ENCODE measurements around the gene SEMA6A. TPM values are rescaled to one million over a fixed set of nuclear protein-coding genes. Genes with fewer than 3 reads are reported as not detected.
A peak's percentile ranks its signal among the peaks of the same experiment; 100 is the strongest.

SEMA6A gene
- total and polyA plus RNA-seq, 2 of the 13 experiments (the other 11 are each of a cell fraction or from before 2014, with no cell fraction given), result 5.1 to 6.5 TPM

- Histone ChIP-seq H3K4me3 (replicated peaks in 1 of 3; ENCODE audit: insufficient read depth in 1 of 3, low read depth in 2 of 3, low read length in 3 of 3) (no peak overlapping the region), H2AFZ (ENCODE audit: low read length) (no peak overlapping the region), H4K20me1 (ENCODE audit: insufficient read depth, low read length) (no peaks in the 10 kb centered on the region), H3K27me3 (ENCODE audit: control insufficient read depth in 1 of 2, insufficient read depth in 2 of 2, low read length in 2 of 2) (no peaks in the 10 kb centered on the region), H3K9ac (ENCODE audit: insufficient read depth, low read depth, low read length) (no peak overlapping the region), H3K27ac (ENCODE audit: extremely low read length, insufficient read depth, low read length) (no peak overlapping the region), H3K4me2 (ENCODE audit: low read depth, low read length) (no peak overlapping the region), H3K79me2 (ENCODE audit: insufficient read depth, low read length) (no peaks in the 10 kb centered on the region), H3K36me3 (replicated peaks in 1 of 2; ENCODE audit: control insufficient read depth in 1 of 2, insufficient read depth in 2 of 2, low read length in 2 of 2) (peaks cover 3 to 5% of the 10 kb centered on the region in 2 experiments; a peak in 2 of 5 replicates), H3K9me3 (ENCODE audit: low read length) (no peaks in the 10 kb centered on the region), H3K4me1 (ENCODE audit: insufficient read depth, low read length) (peaks cover 63% of the 10 kb centered on the region)
- POLR2A ChIA-PET, result no interaction called here
- in situ Hi-C loops (cut with HindIII; ENCODE audit: extremely low pct_ligation_motif_present, low pct_unique_long_range_greater_than_20kb), result no loop called here
- ATAC-seq (no peak), DNase-seq (ENCODE audit: low spot score) (no peak), FAIRE-seq (no peak)
- 95% methylated on average over 3 of the region's 3 CpGs for WGBS (ENCODE audit: low lambda C conversion rate)
- CTCF ChIA-PET (ENCODE audit: low intra/inter-chr PET ratio, low total read pairs), result no interaction called here
- no TSS peak for BruUV-seq (replicated peaks)
- intact Hi-C loops (cut with micrococcal nuclease; ENCODE audit: unreplicated experiment), result no loop called here
- TF ChIP-seq POGZ (CRISPR knock-in tag; IDR thresholded peaks at IDR 0.05), result no peak
- peak; percentile 6; the same call in 1 of the 2 replicates for TF ChIP-seq CREB1 (IDR thresholded peaks at IDR 0.05)
- TF ChIP-seq CREB1 (CRISPR knock-in tag; IDR thresholded peaks at IDR 0.05), result no peak
These were observed 125.2 kb downstream of the SEMA6A start for GRCh38 chr5:116449458-116449857.

- CTCF ChIA-PET (ENCODE audit: low intra/inter-chr PET ratio, low total read pairs), result no interaction called here
- H3K4me1 ChIP-seq (ENCODE audit: insufficient read depth, low read length), result peaks cover 58% of the 10 kb centered on the region
- H2AFZ ChIP-seq (ENCODE audit: low read length), result no peak overlapping the region
- FAIRE-seq, result no peak
- no TSS peak for BruUV-seq (replicated peaks)
- TF ChIP-seq SKIL (CRISPR knock-in tag; IDR thresholded peaks at IDR 0.05; ENCODE audit: borderline replicate concordance), result no peak
- no peak for TF ChIP-seq BRF2 (CRISPR knock-in tag; IDR thresholded peaks at IDR 0.05)
- TF ChIP-seq GATAD2A (CRISPR knock-in tag; IDR thresholded peaks at IDR 0.05), result no peak
- no peak for TF ChIP-seq CREBL2 (CRISPR knock-in tag; IDR thresholded peaks at IDR 0.05; ENCODE audit: borderline replicate concordance)
- 0 out of 2 replicates have a peak, but pooled peaks have one; percentile 10 for TF ChIP-seq POGZ (CRISPR knock-in tag; IDR thresholded peaks at IDR 0.05)
- TF ChIP-seq ZNF207 (IDR thresholded peaks at IDR 0.05; ENCODE audit: borderline replicate concordance), result no peak
- no peak for TF ChIP-seq ATF3 (CRISPR knock-in tag; IDR thresholded peaks at IDR 0.05)
- no peak for TF ChIP-seq ZSCAN20 (CRISPR knock-in tag; IDR thresholded peaks at IDR 0.05; ENCODE audit: borderline replicate concordance)
- no peak for TF ChIP-seq NR1H2 (CRISPR knock-in tag; IDR thresholded peaks at IDR 0.05; ENCODE audit: borderline replicate concordance, low read depth)
- peak; percentile 10; the same call in 1 of the 2 replicates for TF ChIP-seq ZNF362 (CRISPR knock-in tag; IDR thresholded peaks at IDR 0.05; ENCODE audit: borderline replicate concordance)
- no peak for DNase-seq (ENCODE audit: low spot score)
- H3K79me2 ChIP-seq (ENCODE audit: insufficient read depth, low read length), result no peaks in the 10 kb centered on the region
- peaks cover 3 to 5% of the 10 kb centered on the region in 2 experiments; a peak in 2 of 5 replicates for H3K36me3 ChIP-seq (replicated peaks in 1 of 2; ENCODE audit: control insufficient read depth in 1 of 2, insufficient read depth in 2 of 2, low read length in 2 of 2)
- in situ Hi-C loops (cut with HindIII; ENCODE audit: extremely low pct_ligation_motif_present, low pct_unique_long_range_greater_than_20kb) (no loop called here), intact Hi-C loops (cut with micrococcal nuclease; ENCODE audit: unreplicated experiment) (no loop called here)
- H3K9ac ChIP-seq (ENCODE audit: insufficient read depth, low read depth, low read length), result no peak overlapping the region
- no peak overlapping the region for H3K4me3 ChIP-seq (replicated peaks in 1 of 3; ENCODE audit: insufficient read depth in 1 of 3, low read depth in 2 of 3, low read length in 3 of 3)
- H3K9me3 ChIP-seq (ENCODE audit: low read length), result no peaks in the 10 kb centered on the region
- H3K27ac ChIP-seq (ENCODE audit: extremely low read length, insufficient read depth, low read length), result no peak overlapping the region
- no peaks in the 10 kb centered on the region for H3K27me3 ChIP-seq (ENCODE audit: control insufficient read depth in 1 of 2, insufficient read depth in 2 of 2, low read length in 2 of 2)
- 90% methylated on average over 5 of the region's 5 CpGs for WGBS (ENCODE audit: low lambda C conversion rate)
- H4K20me1 ChIP-seq (ENCODE audit: insufficient read depth, low read length), result no peaks in the 10 kb centered on the region
- H3K4me2 ChIP-seq (ENCODE audit: low read depth, low read length), result no peak overlapping the region
- ATAC-seq, result no peak
- POLR2A ChIA-PET, result no interaction called here
These were observed 125.7 kb downstream of the SEMA6A start for GRCh38 chr5:116448870-116449427.

Measured in HepG2 (cell line).